Mammary epithelial cell (primary cell): ENCODE data around the gene ZNF888.
"Not testable (repeated sequence)": the region's sequence is repeated elsewhere in the genome, so short reads cannot be mapped to it uniquely, and the experiment has no call there.

Experiments
- EZH2 ChIP-seq: IDR thresholded peaks from 2 replicates; pipeline ENCODE4 v1.6.1; 2012; ENCODE audit warnings: low read length, inconsistent platforms, borderline replicate concordance
- TF ChIP-seq, protein P1 (sequence below), 2 donors: IDR thresholded peaks in 1 of 2; conservative IDR thresholded peaks in 1 of 2; 2 replicates each; pipeline ENCODE4 v1.5.1; 2011 to 2012; ENCODE audit warnings: inconsistent platforms in 2 of 2, low read length in 2 of 2, mild to moderate bottlenecking in 2 of 2, control low read depth in 1 of 2, low read depth in 1 of 2; ENCODE audit not compliant: insufficient read depth in 1 of 2; ENCODE audit errors: extremely low read depth in 1 of 2

- TF ChIP-seq, protein P1, sequence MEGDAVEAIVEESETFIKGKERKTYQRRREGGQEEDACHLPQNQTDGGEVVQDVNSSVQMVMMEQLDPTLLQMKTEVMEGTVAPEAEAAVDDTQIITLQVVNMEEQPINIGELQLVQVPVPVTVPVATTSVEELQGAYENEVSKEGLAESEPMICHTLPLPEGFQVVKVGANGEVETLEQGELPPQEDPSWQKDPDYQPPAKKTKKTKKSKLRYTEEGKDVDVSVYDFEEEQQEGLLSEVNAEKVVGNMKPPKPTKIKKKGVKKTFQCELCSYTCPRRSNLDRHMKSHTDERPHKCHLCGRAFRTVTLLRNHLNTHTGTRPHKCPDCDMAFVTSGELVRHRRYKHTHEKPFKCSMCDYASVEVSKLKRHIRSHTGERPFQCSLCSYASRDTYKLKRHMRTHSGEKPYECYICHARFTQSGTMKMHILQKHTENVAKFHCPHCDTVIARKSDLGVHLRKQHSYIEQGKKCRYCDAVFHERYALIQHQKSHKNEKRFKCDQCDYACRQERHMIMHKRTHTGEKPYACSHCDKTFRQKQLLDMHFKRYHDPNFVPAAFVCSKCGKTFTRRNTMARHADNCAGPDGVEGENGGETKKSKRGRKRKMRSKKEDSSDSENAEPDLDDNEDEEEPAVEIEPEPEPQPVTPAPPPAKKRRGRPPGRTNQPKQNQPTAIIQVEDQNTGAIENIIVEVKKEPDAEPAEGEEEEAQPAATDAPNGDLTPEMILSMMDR (conservative IDR thresholded peaks at IDR 0.05 in 1 of 2, IDR thresholded peaks at IDR 0.05 in 1 of 2; ENCODE audit: extremely low read depth in 1 of 2, insufficient read depth in 1 of 2, low read depth in 1 of 2, low read length in 2 of 2), result not testable (repeated sequence)
- not testable (repeated sequence) for TF ChIP-seq EZH2
Measured at GRCh38 chr19:52857378-52858191, 65.6 kb downstream of the ZNF888 start, which contains the start of gene ZNF468.
